GM12874 (cell line): ENCODE data around the gene LHFPL4.

ENCODE experiments used
- TF ChIP-seq, protein P1 (sequence below): IDR thresholded peaks from 2 replicates; pipeline ENCODE4 v1.5.1; 2011; ENCODE audit warnings: low read depth, mild to moderate bottlenecking, control low read depth, low read length, moderate library complexity; ENCODE audit not compliant: insufficient read depth

LHFPL4 gene

DNA sequence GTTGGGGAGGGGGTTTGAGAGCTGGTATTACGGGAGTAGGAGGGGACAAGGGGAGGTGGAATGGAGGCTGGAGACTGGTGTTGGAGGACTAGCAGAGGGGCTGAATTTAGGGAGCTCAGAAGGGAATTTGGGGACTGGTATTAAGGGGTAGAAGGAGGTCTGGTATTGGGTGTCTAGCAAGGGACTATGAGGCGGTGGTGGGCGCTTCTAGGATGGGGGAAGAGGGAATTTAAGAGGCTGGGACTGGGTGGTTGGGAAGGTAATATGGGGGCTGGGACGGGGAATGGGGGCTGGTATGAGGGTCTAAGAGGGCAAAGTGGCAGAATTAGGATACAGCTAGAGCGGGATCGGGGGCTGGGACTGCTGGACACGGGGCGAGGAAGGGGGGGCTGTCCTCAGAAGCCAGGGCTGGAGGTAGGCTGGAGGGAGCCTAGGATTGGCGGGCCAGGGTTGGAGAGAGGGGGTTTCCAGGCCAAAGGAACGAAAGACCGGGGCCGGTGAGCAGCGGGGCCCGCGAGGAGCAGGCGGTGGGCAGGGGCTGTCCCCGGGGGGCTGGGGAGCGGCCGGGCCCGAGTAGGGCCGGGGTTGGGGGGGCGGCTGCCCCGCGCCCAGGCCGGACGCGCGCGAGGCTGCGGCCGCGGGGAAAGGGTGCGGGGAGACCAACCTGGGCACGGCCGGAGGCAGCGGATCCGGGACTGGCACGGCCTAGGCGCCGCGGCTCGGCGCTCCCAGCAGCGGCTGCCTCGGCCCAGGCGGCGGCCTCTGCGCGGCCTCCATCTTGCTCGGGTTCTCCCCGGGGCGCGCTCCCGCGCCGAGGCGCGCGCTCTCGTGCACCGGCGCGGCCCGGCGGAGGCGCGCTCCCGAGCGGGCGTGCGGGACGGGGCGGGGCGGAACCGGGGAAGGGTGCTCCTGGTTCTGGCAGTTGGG, at the start of gene LHFPL4:
Gene LHFPL4, minus strand, starts transcription at position 802 of the 927 bp plus-strand sequence. CDS start 1,143 bp downstream, outside the sequence.
- TF ChIP-seq, protein P1, sequence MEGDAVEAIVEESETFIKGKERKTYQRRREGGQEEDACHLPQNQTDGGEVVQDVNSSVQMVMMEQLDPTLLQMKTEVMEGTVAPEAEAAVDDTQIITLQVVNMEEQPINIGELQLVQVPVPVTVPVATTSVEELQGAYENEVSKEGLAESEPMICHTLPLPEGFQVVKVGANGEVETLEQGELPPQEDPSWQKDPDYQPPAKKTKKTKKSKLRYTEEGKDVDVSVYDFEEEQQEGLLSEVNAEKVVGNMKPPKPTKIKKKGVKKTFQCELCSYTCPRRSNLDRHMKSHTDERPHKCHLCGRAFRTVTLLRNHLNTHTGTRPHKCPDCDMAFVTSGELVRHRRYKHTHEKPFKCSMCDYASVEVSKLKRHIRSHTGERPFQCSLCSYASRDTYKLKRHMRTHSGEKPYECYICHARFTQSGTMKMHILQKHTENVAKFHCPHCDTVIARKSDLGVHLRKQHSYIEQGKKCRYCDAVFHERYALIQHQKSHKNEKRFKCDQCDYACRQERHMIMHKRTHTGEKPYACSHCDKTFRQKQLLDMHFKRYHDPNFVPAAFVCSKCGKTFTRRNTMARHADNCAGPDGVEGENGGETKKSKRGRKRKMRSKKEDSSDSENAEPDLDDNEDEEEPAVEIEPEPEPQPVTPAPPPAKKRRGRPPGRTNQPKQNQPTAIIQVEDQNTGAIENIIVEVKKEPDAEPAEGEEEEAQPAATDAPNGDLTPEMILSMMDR: no peak

DNA sequence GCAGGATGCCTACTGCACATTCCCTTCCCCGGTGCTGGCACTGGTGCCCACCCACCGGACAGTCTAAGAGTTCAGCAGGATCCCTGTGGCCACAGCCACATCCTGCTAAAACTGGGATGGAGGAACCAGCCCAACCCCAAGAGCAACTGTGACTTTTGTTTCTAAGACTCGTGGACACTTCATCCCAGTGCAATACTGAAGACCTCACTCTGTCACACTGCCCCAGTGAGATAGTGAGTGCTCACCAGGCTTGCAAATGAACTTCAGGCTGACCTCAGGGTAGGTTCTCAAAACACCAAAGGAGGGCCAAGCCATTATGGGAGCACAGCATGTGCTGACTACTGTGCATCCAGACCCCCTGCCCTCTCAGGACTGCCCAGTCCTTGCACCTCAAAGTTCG, 49.0 kb upstream of the LHFPL4 start:
- TF ChIP-seq, protein P1: no peak

DNA sequence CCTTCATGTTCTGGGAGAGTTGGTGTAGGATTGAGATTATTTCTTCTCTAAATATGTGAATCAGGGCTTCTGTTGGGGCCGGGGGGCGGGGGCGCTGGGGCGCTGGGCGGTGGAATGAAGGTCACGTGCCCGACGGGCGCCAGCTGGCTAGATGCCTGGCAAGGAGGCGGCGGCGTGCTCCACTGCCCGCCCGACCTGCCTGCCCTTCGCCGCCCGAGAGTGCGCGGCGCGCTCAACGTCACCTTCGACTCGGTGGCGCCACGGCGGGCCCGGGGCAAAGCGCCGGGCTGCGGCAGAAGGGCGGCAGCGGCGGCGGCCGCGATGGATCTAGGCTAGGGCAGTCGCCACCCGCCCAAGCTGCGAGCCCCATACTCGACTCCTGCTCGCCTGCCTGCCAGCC, 47.0 kb upstream of the LHFPL4 start:
- TF ChIP-seq, protein P1: no peak

DNA sequence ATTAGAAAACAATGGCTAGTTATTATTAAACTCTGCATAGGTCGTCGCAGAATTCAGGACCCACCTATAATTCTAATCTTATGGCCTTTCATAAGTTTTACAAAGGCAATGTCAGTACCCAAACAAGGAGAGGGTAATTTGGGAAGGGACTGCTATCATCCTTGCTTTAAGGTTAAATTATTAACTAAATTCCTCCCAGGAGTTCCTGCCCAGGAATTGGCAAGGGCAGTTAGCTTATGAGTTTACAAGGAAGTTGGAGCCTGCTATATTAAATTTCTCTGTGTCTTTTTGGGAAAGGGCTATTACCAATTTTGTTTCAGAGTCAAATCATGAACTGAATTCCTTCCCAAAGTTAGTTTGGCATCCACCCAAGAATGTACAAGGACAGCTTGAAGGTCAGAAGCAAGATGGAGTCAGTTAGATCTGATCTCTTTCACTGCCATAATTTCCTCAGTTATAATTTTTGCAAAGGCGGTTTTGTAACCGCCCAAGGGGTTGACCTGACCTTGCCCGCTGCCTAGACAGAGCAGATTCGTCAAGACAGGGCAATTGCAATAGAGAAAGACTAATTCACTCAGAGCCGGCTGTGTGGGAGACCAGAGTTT, 45.3 kb upstream of the LHFPL4 start:
- TF ChIP-seq, protein P1: no peak

DNA sequence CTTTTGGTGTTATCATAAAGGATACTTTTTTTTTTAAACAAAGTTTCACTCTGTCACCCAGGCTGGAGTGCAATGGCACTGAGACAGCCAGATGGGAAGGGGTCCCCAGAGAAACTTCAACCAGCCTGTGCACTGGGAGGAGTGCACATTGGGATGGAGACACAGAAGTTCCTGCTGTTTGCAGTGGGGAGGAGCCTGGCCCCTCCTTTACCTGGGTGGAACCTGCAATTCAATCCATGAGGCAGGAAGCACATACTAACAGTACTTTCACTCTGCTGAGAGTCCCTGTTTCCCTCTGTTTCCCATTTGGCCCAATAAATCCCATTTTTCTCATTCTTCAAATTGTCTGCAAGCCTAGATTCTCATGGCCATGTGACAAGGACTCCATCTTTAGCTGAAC, 42.3 kb upstream of the LHFPL4 start:
- TF ChIP-seq, protein P1: no peak

DNA sequence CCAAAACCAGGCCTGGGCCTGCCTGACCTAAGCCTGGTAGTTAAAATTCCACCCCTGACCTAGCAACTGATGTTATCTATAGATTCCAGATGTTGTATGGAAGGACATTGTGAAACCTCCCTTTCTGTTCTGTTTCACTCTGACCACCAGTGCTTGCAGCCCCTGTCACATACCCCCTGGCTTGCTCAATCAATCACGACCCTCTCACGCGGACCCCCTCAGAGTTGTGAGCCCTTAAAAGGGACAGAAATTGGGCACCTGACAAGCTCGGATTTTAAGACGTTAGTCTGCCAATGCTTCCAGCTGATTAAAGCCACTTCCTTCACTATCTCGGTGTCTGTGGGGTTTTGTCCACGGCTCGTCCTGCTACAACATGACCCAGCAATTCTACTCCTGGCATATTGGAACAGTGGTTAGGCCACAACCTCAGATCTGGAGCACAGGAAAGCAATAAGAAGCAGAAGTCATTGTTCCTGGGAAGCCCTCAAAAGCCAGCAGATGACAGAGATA, 36.7 kb upstream of the LHFPL4 start:
- TF ChIP-seq, protein P1: no peak

DNA sequence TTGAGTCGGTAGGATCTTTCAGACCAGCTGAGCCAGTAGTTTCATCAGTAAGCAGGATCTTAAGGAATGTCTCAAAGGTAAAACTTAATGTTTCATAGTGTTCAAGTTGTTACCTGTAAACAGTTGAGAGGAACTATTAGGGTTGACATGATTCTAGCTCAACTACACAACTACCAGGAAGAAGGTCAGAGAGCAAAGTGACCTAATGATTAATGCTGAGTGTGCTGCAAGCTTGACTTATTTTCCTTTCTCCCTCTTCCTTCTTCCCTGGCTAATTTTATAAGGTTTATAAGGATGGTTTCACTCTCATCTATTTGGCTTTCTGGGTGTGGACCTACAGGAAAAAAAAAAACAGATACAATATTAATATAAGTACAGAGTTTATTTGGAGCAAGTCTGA, 30.2 kb upstream of the LHFPL4 start:
- TF ChIP-seq, protein P1: no peak
